ENCODE data around the gene UNC45A. TPM values are rescaled to one million over a fixed set of nuclear protein-coding genes. Genes with fewer than 3 reads are reported as not detected.
"Not testable (repeated sequence)": the region's sequence is repeated elsewhere in the genome, so short reads cannot be mapped to it uniquely, and the experiment has no call there.

The UNC45A gene
- total RNA-seq, 1 donor from 2014 or later, result 102 TPM

DNA sequence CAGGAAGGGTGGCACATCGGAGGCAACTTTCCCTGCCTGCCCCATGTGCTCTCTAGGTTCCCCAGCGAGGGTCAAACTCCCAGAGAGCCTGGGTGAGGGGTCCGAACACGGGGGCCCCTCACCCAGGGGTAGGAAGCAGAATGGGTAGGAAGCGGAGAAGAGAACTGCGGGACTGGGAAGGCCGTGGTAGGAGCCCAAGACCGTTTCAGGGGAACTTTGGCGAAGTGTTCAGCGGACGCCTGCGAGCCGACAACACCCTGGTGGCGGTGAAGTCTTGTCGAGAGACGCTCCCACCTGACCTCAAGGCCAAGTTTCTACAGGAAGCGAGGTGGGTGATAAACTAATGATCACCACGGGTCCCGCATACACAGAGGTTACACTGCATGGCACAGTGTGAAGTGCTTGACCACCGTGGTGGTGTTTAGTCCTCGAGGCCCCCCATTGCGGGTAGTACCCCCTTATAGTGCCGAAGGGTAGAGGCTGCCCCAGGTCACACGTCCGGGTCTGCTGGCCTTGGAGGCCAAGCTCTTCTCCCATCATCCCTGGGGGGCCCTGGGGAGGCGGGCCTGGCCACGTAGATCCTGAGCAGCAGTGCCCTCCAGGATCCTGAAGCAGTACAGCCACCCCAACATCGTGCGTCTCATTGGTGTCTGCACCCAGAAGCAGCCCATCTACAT is 42.4 kb upstream of the UNC45A start:
- H3K4me3 Mint-ChIP-seq (ENCODE audit: unreplicated experiment), result no peak overlapping the region
- no peak for DNase-seq (ENCODE audit: low spot score)
- H3K36me3 Mint-ChIP-seq (ENCODE audit: low read depth, unreplicated experiment), result peaks cover 35% of the 10 kb centered on the region
- TF ChIP-seq, protein P1, sequence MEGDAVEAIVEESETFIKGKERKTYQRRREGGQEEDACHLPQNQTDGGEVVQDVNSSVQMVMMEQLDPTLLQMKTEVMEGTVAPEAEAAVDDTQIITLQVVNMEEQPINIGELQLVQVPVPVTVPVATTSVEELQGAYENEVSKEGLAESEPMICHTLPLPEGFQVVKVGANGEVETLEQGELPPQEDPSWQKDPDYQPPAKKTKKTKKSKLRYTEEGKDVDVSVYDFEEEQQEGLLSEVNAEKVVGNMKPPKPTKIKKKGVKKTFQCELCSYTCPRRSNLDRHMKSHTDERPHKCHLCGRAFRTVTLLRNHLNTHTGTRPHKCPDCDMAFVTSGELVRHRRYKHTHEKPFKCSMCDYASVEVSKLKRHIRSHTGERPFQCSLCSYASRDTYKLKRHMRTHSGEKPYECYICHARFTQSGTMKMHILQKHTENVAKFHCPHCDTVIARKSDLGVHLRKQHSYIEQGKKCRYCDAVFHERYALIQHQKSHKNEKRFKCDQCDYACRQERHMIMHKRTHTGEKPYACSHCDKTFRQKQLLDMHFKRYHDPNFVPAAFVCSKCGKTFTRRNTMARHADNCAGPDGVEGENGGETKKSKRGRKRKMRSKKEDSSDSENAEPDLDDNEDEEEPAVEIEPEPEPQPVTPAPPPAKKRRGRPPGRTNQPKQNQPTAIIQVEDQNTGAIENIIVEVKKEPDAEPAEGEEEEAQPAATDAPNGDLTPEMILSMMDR (IDR thresholded peaks at IDR 0.05; ENCODE audit: unreplicated experiment), result no peak
- peaks cover 4% of the 10 kb centered on the region for H3K27me3 Mint-ChIP-seq (ENCODE audit: unreplicated experiment)
- H3K27ac Mint-ChIP-seq (ENCODE audit: unreplicated experiment), result no peak overlapping the region
- no peaks in the 10 kb centered on the region for H3K9me3 Mint-ChIP-seq (ENCODE audit: unreplicated experiment)
- peaks cover 3% of the 10 kb centered on the region for H3K4me1 Mint-ChIP-seq (ENCODE audit: unreplicated experiment)

DNA sequence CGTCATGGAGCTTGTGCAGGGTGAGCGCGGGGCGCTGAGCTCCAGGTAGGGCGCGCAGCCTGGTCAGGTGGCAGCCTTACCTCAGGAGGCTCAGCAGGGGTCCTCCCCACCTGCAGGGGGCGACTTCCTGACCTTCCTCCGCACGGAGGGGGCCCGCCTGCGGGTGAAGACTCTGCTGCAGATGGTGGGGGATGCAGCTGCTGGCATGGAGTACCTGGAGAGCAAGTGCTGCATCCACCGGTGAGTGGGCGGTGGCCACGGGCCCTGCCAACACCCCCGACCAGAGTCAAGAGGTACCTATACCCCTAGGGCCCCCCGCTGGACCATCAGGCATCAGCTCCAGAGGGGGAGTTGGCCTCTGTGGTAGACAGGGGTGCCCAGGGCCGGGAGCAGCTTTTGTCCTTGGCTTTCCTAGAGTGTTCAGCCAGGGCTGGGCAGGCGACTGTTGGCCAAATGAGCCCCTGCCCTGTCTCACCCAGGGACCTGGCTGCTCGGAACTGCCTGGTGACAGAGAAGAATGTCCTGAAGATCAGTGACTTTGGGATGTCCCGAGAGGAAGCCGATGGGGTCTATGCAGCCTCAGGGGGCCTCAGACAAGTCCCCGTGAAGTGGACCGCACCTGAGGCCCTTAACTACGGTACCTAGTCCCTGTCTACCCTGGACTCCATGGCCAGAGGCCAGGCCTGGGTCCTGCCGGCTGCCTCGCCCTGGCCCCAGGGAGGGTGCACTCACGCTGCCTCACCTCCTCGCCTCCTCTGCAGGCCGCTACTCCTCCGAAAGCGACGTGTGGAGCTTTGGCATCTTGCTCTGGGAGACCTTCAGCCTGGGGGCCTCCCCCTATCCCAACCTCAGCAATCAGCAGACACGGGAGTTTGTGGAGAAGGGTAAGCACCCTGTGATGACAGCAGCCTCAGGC is 41.7 kb upstream of the UNC45A start:
- H3K4me3 Mint-ChIP-seq (ENCODE audit: unreplicated experiment), result no peak overlapping the region
- peaks cover 1% of the 10 kb centered on the region for H3K4me1 Mint-ChIP-seq (ENCODE audit: unreplicated experiment)
- H3K36me3 Mint-ChIP-seq (ENCODE audit: low read depth, unreplicated experiment), result peaks cover 28% of the 10 kb centered on the region
- no peak for DNase-seq (ENCODE audit: low spot score)
- H3K27me3 Mint-ChIP-seq (ENCODE audit: unreplicated experiment), result peaks cover 5% of the 10 kb centered on the region
- H3K27ac Mint-ChIP-seq (ENCODE audit: unreplicated experiment), result no peak overlapping the region
- TF ChIP-seq, protein P1 (IDR thresholded peaks at IDR 0.05; ENCODE audit: unreplicated experiment), result peak; percentile 43
- H3K9me3 Mint-ChIP-seq (ENCODE audit: unreplicated experiment), result no peaks in the 10 kb centered on the region

DNA sequence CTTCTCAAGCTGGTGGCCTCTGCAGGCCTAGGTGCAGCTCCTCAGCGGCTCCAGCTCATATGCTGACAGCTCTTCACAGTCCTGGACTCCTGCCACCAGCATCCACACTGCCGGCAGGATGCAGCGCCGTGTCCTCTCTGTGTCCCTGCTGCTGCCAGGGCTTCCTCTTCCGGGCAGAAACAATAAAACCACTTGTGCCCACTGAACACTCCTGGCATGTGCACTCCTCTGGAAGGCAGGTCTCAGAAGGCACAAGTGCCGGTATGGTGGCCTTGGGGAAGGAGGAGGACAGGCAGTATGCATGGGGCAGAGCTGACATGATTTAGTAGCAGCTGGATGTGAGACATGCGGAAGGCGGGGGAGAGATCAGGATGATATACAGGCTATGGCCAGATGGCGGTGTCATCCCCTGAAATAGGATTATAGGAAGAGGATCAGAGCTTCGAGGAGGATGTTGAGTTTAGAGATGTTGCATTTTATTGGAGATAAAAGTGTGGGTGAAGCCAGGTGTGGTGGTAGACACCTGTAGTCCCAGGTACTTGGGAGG is 39.4 kb upstream of the UNC45A start:
- Mint-ChIP-seq H3K36me3 (ENCODE audit: low read depth, unreplicated experiment) (peaks cover 27% of the 10 kb centered on the region), H3K4me1 (ENCODE audit: unreplicated experiment) (no peaks in the 10 kb centered on the region), H3K27ac (ENCODE audit: unreplicated experiment) (no peak overlapping the region), H3K4me3 (ENCODE audit: unreplicated experiment) (peak overlapping the region; percentile 81), H3K27me3 (ENCODE audit: unreplicated experiment) (peaks cover 5% of the 10 kb centered on the region), H3K9me3 (ENCODE audit: unreplicated experiment) (no peaks in the 10 kb centered on the region)
- no peak for DNase-seq (ENCODE audit: low spot score)
- TF ChIP-seq, protein P1 (IDR thresholded peaks at IDR 0.05; ENCODE audit: unreplicated experiment), result no peak

DNA sequence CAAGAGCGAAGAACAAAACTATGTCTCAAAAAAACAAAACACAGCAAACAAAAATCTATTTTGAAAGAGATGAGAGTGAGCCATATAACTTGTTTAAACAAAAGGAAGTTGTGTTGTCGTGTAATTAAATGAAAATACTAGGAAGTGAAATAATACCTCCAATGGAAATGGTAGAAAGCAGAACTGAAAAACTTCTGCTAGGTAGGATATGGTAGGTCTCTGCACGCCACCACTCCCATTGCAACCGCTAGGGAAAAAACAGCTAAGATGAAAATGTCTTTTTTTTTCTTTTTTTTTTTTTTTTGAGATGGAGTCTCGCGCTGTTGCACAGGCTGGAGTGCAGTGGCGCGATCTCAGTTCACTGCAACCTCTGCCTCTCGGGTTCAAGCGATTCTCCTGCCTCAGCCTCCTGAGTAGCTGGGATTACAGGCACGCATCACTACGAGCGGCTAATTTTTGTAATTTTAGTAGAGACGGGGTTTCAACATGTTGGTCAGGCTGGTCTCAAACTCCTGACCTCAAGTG is 37.9 kb upstream of the UNC45A start:
- H3K4me3 Mint-ChIP-seq (ENCODE audit: unreplicated experiment); H3K9me3 Mint-ChIP-seq (ENCODE audit: unreplicated experiment); DNase-seq (ENCODE audit: low spot score); H3K27me3 Mint-ChIP-seq (ENCODE audit: unreplicated experiment); H3K27ac Mint-ChIP-seq (ENCODE audit: unreplicated experiment): not testable (repeated sequence)
- peaks cover 12% of the 10 kb centered on the region for H3K4me1 Mint-ChIP-seq (ENCODE audit: unreplicated experiment)
- H3K36me3 Mint-ChIP-seq (ENCODE audit: low read depth, unreplicated experiment), result peaks cover 26% of the 10 kb centered on the region

DNA sequence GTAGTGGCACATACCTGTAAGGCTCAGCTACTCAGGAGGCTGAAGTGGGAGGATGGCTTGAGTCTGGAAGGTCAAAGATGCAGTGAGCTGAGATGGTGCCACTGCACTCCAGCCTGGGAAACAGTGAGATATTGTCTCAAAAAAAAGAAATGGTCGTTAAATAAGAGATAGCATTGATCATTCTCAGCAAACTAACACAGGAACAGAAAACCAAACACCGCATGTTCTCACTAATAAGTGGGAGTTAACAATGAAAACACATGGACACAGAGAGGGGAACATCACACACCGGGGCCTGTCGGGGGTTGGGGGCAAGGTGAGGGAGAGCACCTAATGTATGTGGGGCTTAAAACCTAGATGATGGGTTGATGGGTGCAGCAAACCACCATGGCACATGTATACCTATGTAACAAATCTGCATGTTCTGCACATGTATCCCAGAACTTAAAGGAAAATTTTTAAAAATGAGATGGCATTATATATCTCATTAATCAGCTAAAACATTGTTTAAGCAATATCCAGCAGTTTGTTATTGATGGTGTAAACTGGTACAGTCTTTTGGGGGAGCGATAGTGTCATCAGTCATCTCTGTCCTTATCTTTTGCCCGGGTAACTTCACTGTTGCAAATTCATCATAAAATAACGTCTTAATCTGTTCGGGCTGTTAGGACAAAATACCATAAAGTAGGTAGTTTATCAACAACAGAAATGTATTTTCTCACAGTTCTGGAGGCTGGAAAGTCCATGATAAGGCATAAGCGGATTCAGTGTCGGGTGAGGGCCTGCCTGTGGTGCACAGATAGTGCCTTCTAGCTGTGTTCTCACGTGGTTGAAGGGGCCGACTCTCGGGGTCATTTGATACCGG is 33.7 kb upstream of the UNC45A start:
- Mint-ChIP-seq H3K27ac (ENCODE audit: unreplicated experiment) (peak overlapping the region; percentile 93), H3K27me3 (ENCODE audit: unreplicated experiment) (peaks cover 4% of the 10 kb centered on the region), H3K4me1 (ENCODE audit: unreplicated experiment) (peaks cover 12% of the 10 kb centered on the region), H3K9me3 (ENCODE audit: unreplicated experiment) (no peaks in the 10 kb centered on the region), H3K36me3 (ENCODE audit: low read depth, unreplicated experiment) (peaks cover 16% of the 10 kb centered on the region), H3K4me3 (ENCODE audit: unreplicated experiment) (peak overlapping the region; percentile 97)
- TF ChIP-seq, protein P1 (IDR thresholded peaks at IDR 0.05; ENCODE audit: unreplicated experiment), result no peak
- DNase-seq (ENCODE audit: low spot score), result no peak

All from endothelial cell (in vitro differentiated cells).